ENCODE results near the gene MFSD6. TPM values are rescaled to one million over a fixed set of nuclear protein-coding genes. Genes with fewer than 3 reads are reported as not detected.

MFSD6 gene
- total and polyA plus RNA-seq, 12 donors = 9.3 to 253 (median 93.4) TPM

- peaks cover 29 to 73% of the 10 kb centered on the region in 2 donors for H3K4me1 ChIP-seq (replicated peaks in 1 of 2)
Measured at GRCh38 chr2:190415251-190415650, 7.1 kb downstream of the MFSD6 start.

DNA sequence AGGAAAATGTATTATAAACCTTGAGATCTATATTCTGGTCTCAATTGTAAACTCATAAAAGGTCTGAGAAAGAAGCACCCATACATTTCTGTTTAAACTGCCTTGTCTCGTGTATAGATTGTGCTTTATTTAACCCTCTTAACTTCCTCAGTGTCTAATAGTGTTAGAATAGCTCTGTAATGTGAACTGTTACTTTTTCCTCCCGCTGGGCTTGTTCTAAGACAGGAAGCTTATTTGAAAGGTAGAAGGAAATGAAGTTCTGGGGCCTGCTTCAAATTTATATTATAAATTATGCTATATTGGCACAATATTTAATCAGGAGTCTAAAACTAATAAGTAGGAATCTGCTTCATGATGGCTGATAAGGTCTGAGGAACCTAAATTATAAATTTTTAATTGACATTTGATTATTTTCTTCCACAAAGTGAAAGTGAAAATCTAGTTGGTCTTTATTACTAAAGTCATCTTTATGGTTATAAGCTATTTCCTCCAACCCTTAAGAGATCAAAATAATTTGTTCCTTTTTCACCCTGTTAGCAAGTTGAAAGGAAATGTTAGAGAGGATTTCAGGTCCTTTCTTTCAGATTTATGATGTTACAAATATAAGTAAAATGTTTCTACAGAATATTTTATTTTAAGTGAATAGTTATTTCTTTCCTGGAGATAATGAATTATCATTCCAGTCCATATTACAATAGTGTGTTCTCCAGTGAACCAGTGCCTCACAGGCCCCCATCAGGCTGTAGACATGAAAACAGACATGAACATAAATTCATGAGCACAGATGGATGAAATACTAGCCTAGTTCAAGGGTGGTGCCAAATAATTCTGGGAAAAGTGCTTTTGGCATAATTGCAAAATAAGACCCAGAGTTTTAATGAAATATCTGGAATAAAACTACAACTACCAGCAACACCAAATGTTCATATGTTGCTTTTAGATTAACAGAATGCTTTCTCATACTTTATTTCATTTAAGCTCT lies 7.9 kb downstream of the MFSD6 start:
- H3K27ac ChIP-seq = peak overlapping the region; percentile 57 to 87 (median 76)
- TF ChIP-seq POLR2A (IDR thresholded peaks at IDR 0.05) = no peak
- TF ChIP-seq, protein P1, sequence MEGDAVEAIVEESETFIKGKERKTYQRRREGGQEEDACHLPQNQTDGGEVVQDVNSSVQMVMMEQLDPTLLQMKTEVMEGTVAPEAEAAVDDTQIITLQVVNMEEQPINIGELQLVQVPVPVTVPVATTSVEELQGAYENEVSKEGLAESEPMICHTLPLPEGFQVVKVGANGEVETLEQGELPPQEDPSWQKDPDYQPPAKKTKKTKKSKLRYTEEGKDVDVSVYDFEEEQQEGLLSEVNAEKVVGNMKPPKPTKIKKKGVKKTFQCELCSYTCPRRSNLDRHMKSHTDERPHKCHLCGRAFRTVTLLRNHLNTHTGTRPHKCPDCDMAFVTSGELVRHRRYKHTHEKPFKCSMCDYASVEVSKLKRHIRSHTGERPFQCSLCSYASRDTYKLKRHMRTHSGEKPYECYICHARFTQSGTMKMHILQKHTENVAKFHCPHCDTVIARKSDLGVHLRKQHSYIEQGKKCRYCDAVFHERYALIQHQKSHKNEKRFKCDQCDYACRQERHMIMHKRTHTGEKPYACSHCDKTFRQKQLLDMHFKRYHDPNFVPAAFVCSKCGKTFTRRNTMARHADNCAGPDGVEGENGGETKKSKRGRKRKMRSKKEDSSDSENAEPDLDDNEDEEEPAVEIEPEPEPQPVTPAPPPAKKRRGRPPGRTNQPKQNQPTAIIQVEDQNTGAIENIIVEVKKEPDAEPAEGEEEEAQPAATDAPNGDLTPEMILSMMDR (IDR thresholded peaks at IDR 0.05) = no peak
- H3K4me1 ChIP-seq (replicated peaks in 1 of 2) = peaks cover 29 to 77% of the 10 kb centered on the region in 2 donors
- peak overlapping the region in 1 of 4 donors; percentile 25 for H3K4me3 ChIP-seq
- intact Hi-C loops (cut with DNase I) = no loop called here
- no peaks in the 10 kb centered on the region for H3K36me3 ChIP-seq (replicated peaks in 1 of 2)
- 48 to 68% (median 61%) methylated on average over 2 of the region's 2 CpGs for whole genome bisulfite sequencing, 4 donors
- no peak for DNase-seq
- H3K9me3 ChIP-seq (replicated peaks in 1 of 3) = no peaks in the 10 kb centered on the region
- no peaks in the 10 kb centered on the region for H3K27me3 ChIP-seq

More at GRCh38 chr2:190415251-190415650, 7.1 kb downstream of the MFSD6 start:
- Histone ChIP-seq H3K36me3 (replicated peaks in 1 of 2) (no peaks in the 10 kb centered on the region), H3K9me3 (replicated peaks in 1 of 3) (no peaks in the 10 kb centered on the region), H3K4me3 (peak overlapping the region in 1 of 4 donors; percentile 25), H3K27me3 (no peaks in the 10 kb centered on the region), H3K27ac (peak overlapping the region in 2 of 5 donors; percentile 57 to 76)
- intact Hi-C loops (cut with DNase I) = no loop called here
- DNase-seq = no peak
- WGBS, 4 donors = 89 to 96% (median 95%) methylated on average over 4 of the region's 4 CpGs
- TF ChIP-seq POLR2A (IDR thresholded peaks at IDR 0.05) = no peak
- TF ChIP-seq, protein P1 (IDR thresholded peaks at IDR 0.05) = no peak

DNA sequence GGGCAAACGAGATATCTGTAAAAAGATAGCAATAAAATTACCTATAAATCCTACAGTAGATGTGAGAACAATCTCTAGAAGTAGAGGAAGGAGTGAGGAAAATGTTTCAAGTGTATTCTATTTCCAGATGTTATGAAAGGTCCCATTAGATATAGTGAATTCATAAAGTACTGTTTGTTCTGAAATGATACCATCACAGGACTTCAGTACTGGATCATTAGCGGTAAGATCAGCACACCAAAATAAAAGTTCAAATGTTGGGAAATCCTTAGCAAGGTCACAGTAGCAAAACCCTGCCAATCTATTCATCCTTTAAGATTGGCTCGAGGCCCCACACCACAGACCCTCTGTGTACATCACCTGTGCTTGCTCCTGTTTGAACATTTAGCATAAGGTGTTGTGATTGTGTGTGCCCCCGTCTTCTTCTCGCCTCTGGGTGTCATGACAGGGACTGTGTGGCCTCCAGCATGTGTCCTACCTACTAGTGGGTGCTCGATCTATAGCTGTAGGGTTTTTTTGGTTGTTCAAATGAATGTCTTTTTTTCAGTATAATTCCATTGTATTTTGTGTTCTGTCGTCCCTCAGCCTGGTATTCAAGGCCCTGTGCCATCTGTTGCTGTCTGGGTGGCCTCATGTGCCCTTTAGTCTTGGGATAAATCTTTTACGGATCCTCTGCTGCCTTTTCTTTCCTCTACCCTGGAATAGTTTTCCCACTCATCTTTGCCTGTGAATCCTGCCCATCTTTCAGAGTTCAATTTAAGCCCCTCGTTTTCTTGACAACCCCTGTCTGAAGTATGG lies 9.1 kb downstream of the MFSD6 start:
- peaks cover 29 to 72% of the 10 kb centered on the region in 2 donors for H3K4me1 ChIP-seq (replicated peaks in 1 of 2)
- H3K27me3 ChIP-seq = no peaks in the 10 kb centered on the region
- WGBS, 4 donors = 50 to 58% (median 52%) methylated on average over 9 of the region's 9 CpGs

More for the DNA sequence above, 9.1 kb downstream of the MFSD6 start:
- intact Hi-C loops (cut with DNase I) = no loop called here
- TF ChIP-seq, protein P1 (IDR thresholded peaks at IDR 0.05) = no peak
- peak in 1 of 2 donors; percentile 34 for TF ChIP-seq POLR2A (IDR thresholded peaks at IDR 0.05)
- Histone ChIP-seq H3K36me3 (replicated peaks in 1 of 2) (no peaks in the 10 kb centered on the region), H3K27ac (peak overlapping the region; percentile 67 to 87 (median 77)), H3K4me3 (peak overlapping the region in 1 of 4 donors; percentile 25), H3K9me3 (replicated peaks in 1 of 3) (no peaks in the 10 kb centered on the region)
- DNase-seq = peak in 5 of 7 donors; percentile 38 to 71 (median 59)
